ENCODE measurements around the gene ACBD7.

- TF ChIP-seq JUND (IDR thresholded peaks at IDR 0.05; ENCODE audit: low read length) (no peak), JUN (IDR thresholded peaks at IDR 0.05; ENCODE audit: low read depth, low read length) (no peak), POLR2A (IDR thresholded peaks at IDR 0.05; ENCODE audit: control extremely low read depth in 1 of 2, low read depth in 2 of 2, low read length in 2 of 2) (no peak), CREB1 (IDR thresholded peaks at IDR 0.05) (no peak), EZH2 (IDR thresholded peaks at IDR 0.05; ENCODE audit: low read depth, low read length, severe bottlenecking) (no peak), CTCF (IDR thresholded peaks at IDR 0.05; ENCODE audit: control extremely low read depth in 1 of 3, insufficient read depth in 1 of 3, low read depth in 1 of 3, low read length in 3 of 3) (no peak), SIN3A (conservative IDR thresholded peaks at IDR 0.05 in 1 of 2, IDR thresholded peaks at IDR 0.05 in 1 of 2; ENCODE audit: low read depth in 1 of 2, low read length in 2 of 2) (no peak), USF2 (IDR thresholded peaks at IDR 0.05; ENCODE audit: low read length) (no peak), KDM1A (IDR thresholded peaks at IDR 0.05; ENCODE audit: borderline replicate concordance, low read length) (no peak), SP4 (IDR thresholded peaks at IDR 0.05; ENCODE audit: low read length) (no peak)
Observed at GRCh38 chr10:15027741-15028140, 60.8 kb downstream of the ACBD7 start.

Data from H1 (cell line).